H1 (cell line): Measurements from ENCODE around the gene GALNT7. TPM values are rescaled to one million over a fixed set of nuclear protein-coding genes. Genes with fewer than 3 reads are reported as not detected.

Experiments
- JUND ChIP-seq: IDR thresholded peaks from 2 replicates; pipeline ENCODE4 v1.6.1; 2011; ENCODE audit warnings: mild to moderate bottlenecking, improper control_type of control experiment, low read length
- TAF1 ChIP-seq: IDR thresholded peaks from 2 replicates; pipeline ENCODE4 v1.6.1; 2011; ENCODE audit warnings: mild to moderate bottlenecking, low read depth, low read length
- polyA plus RNA-seq, 7 experiments: library from polyadenylated mRNA; depleted of rRNA in 3 of 7; stranded (reverse) in 5 of 7; unstranded in 2 of 7; fragments of >200 nt in 5 of 7; fragments of 200-250 nt in 2 of 7; gene quantifications; 1 replicate in 5 of 7; 2 replicates in 1 of 7; 4 replicates in 1 of 7; pipeline versions ENCODE4 v1.2.1 to v1.2.3, GENCODE V29; 2011 to 2013; ENCODE audit warnings: missing spikeins in 2 of 7, mixed read lengths in 2 of 7
- total RNA-seq: library from RNA; stranded (reverse); fragmentation: NEBNext Ultra II Directional; extraction: Animal tissue kit (Norgen Biotek cat#: 25700); gene quantifications from 2 replicates; pipeline ENCODE4 v1.2.1, GENCODE V29; 2021
- TF ChIP-seq, protein P1 (sequence below): fragments of 300-600 bp; sonication (generic); IDR thresholded peaks from 2 replicates; pipeline ENCODE4 v1.7.1; 2012; ENCODE audit warnings: low read length, moderate library complexity, mild to moderate bottlenecking, inconsistent platforms; ENCODE audit not compliant: insufficient replicate concordance

The GALNT7 gene
- total and polyA plus RNA-seq, 2 of the 8 experiments (the other 6 are each of a cell fraction or from before 2014, with no cell fraction given) = 22.4 to 85.5 TPM

DNA sequence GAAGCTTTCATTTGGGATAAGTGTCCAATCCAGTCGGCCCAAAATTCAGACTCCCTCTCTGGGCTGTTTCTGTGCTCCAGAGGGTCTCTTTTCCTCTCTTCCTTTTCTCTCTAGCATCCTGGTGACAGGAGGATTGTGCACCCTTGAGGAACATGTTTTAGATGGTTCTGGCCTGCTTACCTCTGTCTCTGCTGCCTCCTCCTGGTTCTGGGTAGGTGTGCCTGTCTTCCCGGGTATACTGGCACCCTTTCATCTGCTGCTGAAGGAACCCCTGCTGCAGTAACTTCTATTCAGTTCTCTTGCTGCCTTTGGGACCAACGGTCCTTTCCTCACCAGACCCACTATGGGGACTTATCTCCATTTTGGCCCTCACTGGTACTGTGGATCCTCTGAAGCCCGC, 112.4 kb downstream of the GALNT7 start (continued):
- TF ChIP-seq, protein P1, sequence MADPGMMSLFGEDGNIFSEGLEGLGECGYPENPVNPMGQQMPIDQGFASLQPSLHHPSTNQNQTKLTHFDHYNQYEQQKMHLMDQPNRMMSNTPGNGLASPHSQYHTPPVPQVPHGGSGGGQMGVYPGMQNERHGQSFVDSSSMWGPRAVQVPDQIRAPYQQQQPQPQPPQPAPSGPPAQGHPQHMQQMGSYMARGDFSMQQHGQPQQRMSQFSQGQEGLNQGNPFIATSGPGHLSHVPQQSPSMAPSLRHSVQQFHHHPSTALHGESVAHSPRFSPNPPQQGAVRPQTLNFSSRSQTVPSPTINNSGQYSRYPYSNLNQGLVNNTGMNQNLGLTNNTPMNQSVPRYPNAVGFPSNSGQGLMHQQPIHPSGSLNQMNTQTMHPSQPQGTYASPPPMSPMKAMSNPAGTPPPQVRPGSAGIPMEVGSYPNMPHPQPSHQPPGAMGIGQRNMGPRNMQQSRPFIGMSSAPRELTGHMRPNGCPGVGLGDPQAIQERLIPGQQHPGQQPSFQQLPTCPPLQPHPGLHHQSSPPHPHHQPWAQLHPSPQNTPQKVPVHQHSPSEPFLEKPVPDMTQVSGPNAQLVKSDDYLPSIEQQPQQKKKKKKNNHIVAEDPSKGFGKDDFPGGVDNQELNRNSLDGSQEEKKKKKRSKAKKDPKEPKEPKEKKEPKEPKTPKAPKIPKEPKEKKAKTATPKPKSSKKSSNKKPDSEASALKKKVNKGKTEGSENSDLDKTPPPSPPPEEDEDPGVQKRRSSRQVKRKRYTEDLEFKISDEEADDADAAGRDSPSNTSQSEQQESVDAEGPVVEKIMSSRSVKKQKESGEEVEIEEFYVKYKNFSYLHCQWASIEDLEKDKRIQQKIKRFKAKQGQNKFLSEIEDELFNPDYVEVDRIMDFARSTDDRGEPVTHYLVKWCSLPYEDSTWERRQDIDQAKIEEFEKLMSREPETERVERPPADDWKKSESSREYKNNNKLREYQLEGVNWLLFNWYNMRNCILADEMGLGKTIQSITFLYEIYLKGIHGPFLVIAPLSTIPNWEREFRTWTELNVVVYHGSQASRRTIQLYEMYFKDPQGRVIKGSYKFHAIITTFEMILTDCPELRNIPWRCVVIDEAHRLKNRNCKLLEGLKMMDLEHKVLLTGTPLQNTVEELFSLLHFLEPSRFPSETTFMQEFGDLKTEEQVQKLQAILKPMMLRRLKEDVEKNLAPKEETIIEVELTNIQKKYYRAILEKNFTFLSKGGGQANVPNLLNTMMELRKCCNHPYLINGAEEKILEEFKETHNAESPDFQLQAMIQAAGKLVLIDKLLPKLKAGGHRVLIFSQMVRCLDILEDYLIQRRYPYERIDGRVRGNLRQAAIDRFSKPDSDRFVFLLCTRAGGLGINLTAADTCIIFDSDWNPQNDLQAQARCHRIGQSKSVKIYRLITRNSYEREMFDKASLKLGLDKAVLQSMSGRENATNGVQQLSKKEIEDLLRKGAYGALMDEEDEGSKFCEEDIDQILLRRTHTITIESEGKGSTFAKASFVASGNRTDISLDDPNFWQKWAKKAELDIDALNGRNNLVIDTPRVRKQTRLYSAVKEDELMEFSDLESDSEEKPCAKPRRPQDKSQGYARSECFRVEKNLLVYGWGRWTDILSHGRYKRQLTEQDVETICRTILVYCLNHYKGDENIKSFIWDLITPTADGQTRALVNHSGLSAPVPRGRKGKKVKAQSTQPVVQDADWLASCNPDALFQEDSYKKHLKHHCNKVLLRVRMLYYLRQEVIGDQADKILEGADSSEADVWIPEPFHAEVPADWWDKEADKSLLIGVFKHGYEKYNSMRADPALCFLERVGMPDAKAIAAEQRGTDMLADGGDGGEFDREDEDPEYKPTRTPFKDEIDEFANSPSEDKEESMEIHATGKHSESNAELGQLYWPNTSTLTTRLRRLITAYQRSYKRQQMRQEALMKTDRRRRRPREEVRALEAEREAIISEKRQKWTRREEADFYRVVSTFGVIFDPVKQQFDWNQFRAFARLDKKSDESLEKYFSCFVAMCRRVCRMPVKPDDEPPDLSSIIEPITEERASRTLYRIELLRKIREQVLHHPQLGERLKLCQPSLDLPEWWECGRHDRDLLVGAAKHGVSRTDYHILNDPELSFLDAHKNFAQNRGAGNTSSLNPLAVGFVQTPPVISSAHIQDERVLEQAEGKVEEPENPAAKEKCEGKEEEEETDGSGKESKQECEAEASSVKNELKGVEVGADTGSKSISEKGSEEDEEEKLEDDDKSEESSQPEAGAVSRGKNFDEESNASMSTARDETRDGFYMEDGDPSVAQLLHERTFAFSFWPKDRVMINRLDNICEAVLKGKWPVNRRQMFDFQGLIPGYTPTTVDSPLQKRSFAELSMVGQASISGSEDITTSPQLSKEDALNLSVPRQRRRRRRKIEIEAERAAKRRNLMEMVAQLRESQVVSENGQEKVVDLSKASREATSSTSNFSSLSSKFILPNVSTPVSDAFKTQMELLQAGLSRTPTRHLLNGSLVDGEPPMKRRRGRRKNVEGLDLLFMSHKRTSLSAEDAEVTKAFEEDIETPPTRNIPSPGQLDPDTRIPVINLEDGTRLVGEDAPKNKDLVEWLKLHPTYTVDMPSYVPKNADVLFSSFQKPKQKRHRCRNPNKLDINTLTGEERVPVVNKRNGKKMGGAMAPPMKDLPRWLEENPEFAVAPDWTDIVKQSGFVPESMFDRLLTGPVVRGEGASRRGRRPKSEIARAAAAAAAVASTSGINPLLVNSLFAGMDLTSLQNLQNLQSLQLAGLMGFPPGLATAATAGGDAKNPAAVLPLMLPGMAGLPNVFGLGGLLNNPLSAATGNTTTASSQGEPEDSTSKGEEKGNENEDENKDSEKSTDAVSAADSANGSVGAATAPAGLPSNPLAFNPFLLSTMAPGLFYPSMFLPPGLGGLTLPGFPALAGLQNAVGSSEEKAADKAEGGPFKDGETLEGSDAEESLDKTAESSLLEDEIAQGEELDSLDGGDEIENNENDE = no peak
- no peak for TF ChIP-seq JUND
- no peak for TF ChIP-seq TAF1
